ENCODE measurements around the gene SMIM41.

Gene SMIM41

GRCh38 chr12:52144512-52145227 lies 65.2 kb downstream of the SMIM41 start:
- H3K4me3 ChIP-seq (ENCODE audit: control insufficient read depth, low read depth, low read length), result no peak overlapping the region
- TF ChIP-seq CTCF (IDR thresholded peaks at IDR 0.05; ENCODE audit: control insufficient read depth, insufficient read depth, low read depth, low read length, missing control alignments), result no peak
- no peak for DNase-seq (ENCODE audit: low read depth)

GRCh38 chr12:52145228-52146088 lies 66.0 kb downstream of the SMIM41 start:
- TF ChIP-seq CTCF (IDR thresholded peaks at IDR 0.05; ENCODE audit: control insufficient read depth, insufficient read depth, low read depth, low read length, missing control alignments), result no peak
- no peak overlapping the region for H3K4me3 ChIP-seq (ENCODE audit: control insufficient read depth, low read depth, low read length)
- no peak for DNase-seq (ENCODE audit: low read depth)

- no peak for TF ChIP-seq CTCF (IDR thresholded peaks at IDR 0.05; ENCODE audit: control insufficient read depth, insufficient read depth, low read depth, low read length, missing control alignments)
- H3K4me3 ChIP-seq (ENCODE audit: control insufficient read depth, low read depth, low read length), result no peak overlapping the region
These were observed 66.8 kb downstream of the SMIM41 start for GRCh38 chr12:52146089-52146821.

GRCh38 chr12:52146822-52147366 lies 67.4 kb downstream of the SMIM41 start:
- no peak overlapping the region for H3K4me3 ChIP-seq (ENCODE audit: control insufficient read depth, low read depth, low read length)
- TF ChIP-seq CTCF (IDR thresholded peaks at IDR 0.05; ENCODE audit: control insufficient read depth, insufficient read depth, low read depth, low read length, missing control alignments), result no peak
- no peak for DNase-seq (ENCODE audit: low read depth)

More at GRCh38 chr12:52146089-52146821, 66.8 kb downstream of the SMIM41 start:
- no peak for DNase-seq (ENCODE audit: low read depth)

GRCh38 chr12:52147367-52147963 lies 68.0 kb downstream of the SMIM41 start:
- H3K4me3 ChIP-seq (ENCODE audit: control insufficient read depth, low read depth, low read length), result no peak overlapping the region
- peak; percentile 95 for DNase-seq (ENCODE audit: low read depth)
- no peak for TF ChIP-seq CTCF (IDR thresholded peaks at IDR 0.05; ENCODE audit: control insufficient read depth, insufficient read depth, low read depth, low read length, missing control alignments)

GRCh38 chr12:52147964-52148463 lies 68.5 kb downstream of the SMIM41 start:
- no peak overlapping the region for H3K4me3 ChIP-seq (ENCODE audit: control insufficient read depth, low read depth, low read length)
- DNase-seq (ENCODE audit: low read depth), result no peak
- TF ChIP-seq CTCF (IDR thresholded peaks at IDR 0.05; ENCODE audit: control insufficient read depth, insufficient read depth, low read depth, low read length, missing control alignments), result no peak
